Stimulated activated CD8-positive, alpha-beta memory T cell treated with anti-CD3 and anti-CD28 coated beads, Interleukin-12 subunit alpha, Interleukin-12 subunit beta, amount 100 ng/mL, for 1 hour (primary cell): ENCODE results near the gene C1QL4.
"Not testable (repeated sequence)": the region's sequence is repeated elsewhere in the genome, so short reads cannot be mapped to it uniquely, and the experiment has no call there.

Experiments
- DNase-seq: peaks from one replicate; pipeline ENCODE4 v3.0.0-alpha.2; 2020; ENCODE audit warnings: low read depth

C1QL4 gene

DNA sequence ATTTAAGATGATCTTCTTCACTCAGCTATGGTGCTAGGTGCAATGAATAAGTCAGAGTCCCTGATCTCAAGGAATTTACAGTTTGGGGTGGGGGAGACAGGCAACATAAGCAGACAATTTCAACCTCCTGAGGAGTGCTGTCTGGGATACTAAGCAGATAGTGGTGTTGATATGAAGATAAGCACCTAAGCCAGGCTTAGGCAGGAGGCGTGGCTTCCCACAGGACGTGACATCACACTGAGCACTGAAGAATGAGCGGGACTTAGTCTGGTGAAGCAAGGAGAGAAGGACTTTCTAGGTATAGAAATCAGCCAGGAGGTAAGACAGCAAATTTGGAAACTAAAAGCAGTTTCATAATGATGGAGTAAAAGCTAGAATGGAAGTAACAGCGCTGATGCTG, 35.2 kb downstream of the C1QL4 start:
- DNase-seq, result no peak

DNA sequence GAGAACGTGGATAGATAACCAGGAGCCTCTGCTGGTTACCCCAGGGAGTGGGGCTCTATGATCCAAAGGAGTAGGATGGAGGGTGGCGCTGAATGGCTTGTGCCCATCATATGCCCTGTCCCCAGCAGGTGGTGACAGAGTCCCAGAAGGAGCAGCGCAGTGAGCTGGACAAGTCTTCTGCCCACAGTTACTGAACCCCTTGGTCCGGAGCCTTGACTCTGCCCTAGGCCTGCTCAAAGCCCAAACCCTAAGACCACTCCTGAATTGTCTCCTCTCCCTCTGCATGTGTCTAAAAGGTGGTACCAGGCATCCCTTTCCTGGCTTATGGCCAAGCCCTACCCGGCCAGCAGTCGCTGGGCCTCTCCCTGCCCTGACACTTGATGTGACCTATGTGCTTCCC, 38.8 kb downstream of the C1QL4 start:
- DNase-seq, result no peak

DNA sequence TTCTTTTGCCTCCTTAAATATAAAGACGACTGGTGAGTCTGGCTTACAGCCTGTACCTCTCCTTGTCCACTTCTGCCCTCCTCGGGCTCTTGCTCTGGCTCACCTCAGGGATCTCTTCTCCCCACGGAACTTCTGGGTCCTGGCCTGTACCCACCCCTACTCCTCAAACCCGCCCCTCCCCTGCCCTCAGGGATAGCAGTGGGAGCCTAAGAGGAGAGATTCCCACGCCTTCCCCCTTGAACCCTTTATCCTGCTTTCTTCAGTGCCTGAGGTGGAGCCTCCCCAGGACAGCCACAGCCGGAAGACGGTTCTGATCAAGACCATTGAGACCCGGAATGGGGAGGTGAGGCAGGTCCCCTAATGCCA, 39.3 kb downstream of the C1QL4 start:
- no peak for DNase-seq

DNA sequence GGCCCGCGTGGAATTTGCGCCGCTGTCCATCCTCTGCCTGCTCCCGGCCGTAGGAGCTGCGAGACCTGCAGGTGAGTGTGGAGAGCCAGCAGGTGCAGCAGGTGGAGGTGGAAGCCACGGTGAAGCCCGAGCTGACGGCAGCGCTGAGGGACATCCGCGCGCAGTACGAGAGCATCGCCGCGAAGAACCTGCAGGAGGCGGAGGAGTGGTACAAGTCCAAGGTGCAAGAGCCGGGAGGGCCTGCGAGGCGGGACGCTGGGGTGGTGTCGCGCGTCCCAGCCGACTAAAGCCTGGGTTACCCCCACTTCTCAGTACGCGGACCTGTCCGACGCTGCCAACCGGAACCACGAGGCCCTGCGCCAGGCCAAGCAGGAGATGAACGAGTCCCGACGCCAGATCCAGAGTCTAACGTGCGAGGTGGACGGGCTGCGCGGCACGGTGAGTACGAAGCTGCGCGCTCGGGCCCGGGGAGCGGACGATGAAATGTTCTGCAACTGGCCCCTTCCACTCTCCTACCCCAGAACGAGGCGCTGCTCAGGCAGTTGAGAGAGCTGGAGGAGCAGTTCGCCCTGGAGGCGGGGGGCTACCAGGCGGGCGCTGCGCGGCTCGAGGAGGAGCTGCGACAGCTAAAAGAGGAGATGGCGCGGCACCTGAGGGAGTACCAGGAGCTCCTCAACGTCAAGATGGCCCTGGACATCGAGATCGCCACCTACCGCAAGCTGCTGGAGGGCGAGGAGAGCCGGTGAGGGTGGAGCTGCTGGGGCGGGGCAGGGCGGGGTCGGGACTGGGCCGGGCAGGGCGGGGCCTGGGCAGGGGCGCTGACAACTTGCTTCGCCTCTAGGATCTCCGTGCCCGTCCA, 39.9 kb downstream of the C1QL4 start:
- no peak for DNase-seq

DNA sequence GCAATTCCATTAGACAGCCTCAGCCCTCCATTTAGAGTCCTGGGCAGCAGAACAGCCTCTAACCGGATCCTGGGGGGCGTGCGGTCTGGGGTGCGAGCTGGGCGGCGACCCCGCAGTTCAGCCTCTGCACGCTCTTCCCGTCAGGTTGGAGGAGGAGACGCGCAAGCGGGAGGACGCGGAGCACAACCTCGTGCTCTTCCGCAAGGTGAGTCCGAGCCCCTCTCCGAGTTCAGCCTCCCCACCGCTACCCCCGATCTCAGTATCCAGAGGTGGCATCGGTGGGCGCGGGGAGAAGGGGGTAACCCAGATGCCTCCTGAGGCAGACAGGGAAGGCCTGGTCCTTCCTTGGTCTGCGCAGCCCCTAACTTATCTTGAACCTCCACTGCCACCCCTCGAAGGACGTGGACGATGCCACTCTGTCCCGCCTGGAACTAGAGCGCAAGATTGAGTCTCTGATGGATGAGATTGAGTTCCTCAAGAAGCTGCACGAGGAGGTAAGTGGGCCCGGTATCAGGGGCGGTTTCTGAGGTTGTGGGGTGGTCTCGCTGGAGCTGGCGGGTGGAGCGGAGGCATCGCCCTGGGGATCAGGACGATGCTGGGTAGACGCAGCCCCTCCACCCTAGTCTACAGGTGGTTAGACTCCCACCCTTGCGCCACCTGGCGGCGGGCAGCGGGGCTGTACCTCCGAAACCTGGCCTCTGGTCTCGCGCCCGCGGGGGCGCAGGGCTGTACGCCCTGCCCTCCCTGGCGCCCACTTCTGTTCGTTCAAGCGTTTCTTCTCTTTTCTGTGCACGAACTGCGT, 40.8 kb downstream of the C1QL4 start:
- DNase-seq, result peak; percentile 31

DNA sequence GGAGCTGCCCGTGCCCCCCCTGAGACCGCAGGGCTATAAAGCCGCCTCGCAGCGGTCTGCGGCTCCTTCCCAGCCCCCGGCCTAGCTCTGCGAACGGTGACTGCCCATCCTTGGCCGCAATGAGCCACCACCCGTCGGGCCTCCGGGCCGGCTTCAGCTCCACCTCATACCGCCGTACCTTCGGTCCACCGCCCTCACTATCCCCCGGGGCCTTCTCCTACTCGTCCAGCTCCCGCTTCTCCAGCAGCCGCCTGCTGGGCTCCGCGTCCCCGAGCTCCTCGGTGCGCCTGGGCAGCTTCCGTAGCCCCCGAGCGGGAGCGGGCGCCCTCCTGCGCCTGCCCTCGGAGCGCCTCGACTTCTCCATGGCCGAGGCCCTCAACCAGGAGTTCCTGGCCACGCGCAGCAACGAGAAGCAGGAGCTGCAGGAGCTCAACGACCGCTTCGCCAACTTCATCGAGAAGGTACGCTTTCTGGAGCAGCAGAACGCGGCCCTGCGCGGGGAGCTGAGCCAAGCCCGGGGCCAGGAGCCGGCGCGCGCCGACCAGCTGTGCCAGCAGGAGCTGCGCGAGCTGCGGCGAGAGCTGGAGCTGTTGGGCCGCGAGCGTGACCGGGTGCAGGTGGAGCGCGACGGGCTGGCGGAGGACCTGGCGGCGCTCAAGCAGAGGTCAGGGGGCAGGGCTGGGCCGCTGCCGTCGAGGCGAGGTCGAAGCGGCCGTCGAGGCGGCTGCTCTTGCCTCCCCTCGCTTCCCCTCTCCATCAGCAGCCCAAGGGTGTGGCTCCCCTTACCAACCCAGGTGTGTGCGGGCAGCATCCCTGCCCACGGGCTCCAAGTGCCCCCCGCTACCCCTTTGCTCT, 41.7 kb downstream of the C1QL4 start, which contains the start of gene PRPH:
Gene PRPH (plus strand): TSS at position 66 of the 855 bp plus-strand sequence. CDS start 54 bp downstream, at position 120.
- no peak for DNase-seq

DNA sequence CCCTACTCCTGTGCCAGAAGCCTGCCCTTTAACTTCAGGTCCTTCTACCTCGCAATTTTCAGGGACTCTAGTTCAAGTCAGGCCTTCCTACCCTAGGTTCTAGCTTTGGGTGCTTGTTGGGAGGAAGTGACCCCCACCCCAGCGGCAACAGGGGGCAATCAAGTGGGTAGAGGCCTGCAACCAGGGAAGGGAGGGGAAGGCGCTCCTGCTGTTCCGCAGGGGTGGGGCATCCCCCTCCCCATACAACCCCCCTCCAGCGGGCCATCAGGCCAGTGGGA, 42.2 kb downstream of the C1QL4 start:
- no peak for DNase-seq

DNA sequence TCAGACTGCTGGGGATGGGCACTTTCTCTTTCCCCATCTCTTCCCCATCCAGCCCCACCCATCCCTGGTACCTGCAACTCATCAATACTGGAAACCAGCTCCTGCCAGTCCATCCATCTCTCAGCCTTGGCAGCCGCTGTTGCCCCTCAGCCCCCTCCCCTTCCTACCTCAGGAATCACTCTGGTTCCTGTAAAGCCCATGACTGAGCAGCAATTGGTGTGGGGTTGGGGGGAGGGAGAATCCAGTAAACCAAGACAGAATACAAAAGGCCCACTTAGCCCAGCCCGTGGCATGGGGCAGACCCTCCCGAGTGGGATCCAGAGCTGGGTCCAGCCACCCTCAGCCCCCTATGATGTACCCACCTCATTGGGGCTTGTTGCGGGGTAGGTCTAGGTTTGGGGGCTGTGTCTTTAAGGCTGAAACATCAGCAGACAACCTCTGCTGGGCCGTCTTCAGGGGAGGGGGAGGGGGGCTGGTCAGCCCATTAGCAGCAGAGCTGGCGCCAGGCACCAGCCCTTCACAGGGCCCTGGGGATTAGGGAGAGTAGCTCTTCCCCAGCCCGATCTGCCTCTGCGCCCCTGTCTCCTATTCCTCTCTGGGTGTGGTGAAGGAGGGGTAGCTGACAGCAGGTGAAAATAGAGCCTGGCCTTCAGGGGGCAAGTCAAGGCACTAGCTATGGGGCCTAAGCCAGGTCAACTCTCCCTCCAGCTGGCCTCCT, 42.7 kb downstream of the C1QL4 start:
- no peak for DNase-seq

DNA sequence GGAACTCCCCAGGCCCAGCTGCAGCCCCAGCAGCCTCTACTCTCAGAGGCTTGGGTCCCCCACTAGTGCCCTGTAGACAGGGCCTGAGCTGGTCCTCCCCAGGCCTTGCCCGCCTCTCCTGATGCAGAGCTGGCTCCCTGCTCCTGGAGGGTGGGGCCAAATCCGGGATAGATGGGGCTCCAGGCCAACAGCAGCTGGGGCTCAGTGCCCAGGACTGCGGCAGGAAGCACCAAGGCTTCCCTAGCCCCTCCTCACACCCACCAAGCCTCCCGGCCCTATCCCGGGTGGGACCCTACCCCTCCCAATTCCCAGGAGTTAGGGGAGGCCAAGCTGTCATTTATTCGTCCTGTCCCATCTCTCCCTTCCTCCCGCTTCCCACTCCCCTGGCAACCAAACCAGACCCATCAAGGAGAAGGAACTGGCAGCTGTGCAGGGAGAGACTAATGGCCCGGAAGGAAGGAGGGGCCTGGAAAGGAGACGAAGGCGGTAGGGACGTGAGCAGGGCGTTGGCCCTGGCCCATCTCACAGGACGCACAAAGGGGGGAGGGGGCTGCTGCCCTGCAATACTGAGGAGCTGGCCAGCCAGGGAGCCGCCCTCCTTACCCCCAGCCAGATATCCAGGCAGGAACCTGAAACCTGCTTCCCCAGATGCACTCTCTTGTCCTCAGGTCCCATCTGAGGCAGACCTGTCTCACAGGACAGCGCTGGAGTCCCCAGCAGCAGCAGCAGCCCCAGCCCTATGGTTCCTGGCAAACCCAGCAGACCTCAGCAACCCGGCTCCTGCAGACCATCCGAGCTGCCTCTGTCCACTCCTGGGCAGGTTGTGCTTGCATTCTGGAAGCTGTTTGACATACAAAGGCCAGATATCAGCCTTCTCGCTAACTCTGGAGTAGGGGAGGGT, 43.7 kb downstream of the C1QL4 start:
- no peak for DNase-seq

DNA sequence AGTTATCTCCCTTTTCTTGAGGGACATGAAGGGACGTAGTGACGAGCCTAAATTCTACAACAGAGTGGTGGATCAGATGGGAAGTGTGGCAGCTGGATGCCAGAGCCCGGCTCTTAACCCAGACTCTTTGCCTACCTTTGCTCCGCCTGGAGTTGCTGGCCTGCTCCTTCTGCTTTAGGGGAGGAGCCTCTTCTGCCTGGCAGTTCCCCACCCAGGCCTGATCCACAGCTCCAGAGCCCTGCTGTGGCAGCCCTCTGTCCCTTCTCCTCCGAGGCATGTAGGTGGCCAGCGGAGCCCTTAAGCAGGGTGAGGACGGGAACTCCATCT, 44.3 kb downstream of the C1QL4 start:
- no peak for DNase-seq

DNA sequence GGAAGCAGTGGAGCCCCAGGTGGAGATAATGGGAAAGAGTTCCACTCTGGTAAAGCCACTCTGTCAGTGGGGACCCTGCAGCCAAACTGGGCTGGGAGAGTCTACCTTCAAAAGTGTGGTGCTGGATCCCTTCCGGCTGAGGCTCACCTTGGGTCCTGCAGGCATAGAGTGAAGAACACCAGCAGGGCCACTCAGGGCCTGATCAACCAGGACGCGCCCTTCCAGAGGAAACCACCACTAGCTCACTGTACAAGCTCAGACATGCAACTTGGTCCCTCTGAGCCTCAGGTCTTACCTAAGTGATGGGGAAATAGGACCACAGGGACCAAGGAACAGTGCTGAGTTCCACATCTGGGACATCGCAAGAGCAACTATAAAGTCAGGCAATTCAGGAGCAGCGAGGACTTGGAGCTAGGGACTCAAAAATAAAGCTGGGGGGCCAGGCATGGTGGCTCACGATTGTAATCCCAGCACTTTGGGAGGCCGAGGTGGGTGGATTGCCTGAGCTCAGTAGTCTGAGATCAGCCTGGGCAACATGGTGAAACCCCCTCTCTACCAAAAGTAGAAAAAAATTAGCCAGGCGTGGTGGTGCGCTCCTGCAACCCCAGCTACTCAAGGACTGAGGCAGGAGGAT, 47.9 kb downstream of the C1QL4 start:
- DNase-seq, result no peak

DNA sequence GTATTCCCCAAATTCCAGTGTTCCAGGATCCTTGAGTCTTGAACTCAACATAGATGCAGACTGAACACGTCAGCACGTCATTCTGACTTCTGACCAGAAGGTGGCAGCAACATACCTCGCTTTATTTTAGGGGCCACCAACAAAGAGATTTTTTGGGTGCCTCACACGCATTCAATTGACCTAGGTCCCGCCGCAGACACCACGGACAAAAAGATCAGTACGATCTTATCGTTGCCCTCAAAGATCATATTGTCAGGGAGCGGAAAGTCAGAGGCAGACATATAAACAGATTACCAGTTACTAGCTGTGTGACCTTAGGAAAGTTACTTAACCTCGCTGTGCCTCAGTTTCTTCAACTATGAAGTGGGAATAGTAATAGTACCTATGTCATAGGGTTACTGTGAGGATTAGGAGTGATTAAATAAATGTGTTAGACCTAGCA, 48.6 kb downstream of the C1QL4 start:
- peak; percentile 48 for DNase-seq

DNA sequence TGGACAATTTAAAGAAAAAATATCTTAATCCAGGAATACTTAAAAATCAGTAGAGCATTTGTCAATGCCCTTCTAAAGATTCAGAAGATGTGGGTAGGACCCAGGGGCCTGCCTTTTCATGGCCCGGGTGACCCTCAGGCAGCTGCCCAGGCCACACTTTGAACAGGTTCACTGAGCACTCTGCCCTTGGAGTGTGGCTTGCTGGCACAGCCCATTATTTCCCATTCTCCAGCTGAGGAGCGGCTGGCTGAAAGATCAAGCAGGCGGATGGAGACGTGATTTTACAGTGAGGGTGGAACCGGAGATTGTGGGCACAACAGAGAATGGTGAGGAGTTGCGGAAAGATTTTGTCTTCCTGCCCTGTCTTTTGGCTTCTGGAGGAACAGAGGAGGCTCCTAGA, 49.1 kb downstream of the C1QL4 start:
- no peak for DNase-seq

DNA sequence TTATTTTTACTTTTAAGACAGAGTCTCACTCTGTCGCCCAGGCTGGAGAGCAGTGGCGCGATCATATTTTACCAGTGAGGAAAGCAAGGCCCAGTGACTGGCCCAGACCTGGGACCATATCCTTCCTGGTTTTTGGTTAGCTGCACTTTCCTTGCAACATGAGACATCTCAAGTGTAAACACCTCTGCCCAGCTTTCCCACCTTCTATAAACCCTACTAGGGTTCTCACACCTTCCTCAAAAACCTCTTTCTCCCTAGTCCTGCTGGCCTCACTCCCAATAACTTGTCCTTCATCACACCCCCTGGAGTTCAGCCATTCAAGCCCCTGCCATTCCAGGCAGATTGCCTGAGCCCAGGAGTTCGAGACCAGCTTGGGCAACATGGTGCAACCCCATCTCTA, 52.3 kb downstream of the C1QL4 start:
- DNase-seq, result no peak

DNA sequence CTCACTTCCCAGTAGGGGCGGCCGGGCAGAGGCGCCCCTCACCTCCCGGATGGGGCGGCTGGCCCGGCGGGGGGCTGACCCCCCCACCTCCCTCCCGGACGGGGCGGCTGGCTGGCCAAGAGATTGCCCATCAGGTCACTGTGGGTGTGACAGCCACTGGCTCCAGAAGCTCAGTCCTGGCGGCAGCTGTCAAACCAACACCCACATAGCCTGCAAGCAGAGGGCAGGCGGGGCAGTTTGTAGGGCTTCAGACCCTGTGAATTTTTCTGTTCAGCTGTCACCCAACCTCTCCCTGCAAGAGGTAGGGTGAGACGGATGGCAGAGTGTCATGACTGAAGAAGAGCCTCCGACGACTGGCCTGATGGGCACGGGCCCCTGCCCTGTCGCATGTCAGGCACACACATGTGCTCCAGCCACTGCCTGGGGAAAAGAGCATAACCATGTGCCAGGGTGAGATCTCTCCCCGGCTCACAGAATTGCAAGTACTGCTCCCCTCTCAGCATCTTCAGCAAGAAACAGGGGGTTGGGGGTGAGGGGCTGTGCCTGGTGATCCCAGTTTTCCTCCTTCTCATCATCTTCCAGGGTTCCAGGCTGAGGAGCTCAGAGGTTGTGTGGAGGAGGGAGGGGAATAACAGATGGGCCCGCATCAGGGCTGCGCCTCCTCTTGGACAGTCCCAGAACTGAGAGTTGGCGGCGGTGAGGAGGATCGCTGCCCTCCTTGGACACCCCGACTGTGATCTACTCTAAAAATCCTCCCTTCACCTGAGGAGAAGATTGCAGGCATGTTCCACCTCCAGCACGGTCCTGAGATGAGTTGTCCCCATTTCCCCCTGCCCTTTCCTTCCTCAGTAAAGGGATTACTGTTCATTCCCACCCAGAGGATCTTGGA, 53.2 kb downstream of the C1QL4 start:
- no peak for DNase-seq

DNA sequence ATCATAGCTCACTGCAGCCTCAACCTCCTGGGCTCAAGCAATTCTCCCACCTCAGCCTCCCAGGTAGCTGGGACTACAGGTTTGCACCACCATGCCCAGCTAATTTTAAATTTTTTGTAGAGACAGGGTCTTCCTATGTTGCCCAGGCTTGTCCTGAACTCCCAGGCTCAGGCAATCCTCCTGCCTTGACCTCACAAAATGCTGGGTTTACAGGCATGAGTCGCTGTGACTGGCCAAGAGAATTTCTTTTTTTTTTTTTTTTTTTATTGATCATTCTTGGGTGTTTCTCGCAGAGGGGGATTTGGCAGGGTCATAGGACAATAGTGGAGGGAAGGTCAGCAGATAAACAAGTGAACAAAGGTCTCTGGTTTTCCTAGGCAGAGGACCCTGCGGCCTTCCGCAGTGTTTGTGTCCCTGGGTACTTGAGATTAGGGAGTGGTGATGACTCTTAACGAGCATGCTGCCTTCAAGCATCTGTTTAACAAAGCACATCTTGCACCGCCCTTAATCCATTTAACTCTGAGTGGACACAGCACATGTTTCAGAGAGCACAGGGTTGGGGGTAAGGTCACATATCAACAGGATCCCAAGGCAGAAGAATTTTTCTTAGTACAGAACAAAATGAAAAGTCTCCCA, 54.1 kb downstream of the C1QL4 start:
- DNase-seq, result not testable (repeated sequence)
